ENCODE results near the gene KCNQ5.
A peak's percentile ranks its signal among the peaks of the same experiment; 100 is the strongest.
"Not testable (repeated sequence)": the region's sequence is repeated elsewhere in the genome, so short reads cannot be mapped to it uniquely, and the experiment has no call there.

The KCNQ5 gene

DNA sequence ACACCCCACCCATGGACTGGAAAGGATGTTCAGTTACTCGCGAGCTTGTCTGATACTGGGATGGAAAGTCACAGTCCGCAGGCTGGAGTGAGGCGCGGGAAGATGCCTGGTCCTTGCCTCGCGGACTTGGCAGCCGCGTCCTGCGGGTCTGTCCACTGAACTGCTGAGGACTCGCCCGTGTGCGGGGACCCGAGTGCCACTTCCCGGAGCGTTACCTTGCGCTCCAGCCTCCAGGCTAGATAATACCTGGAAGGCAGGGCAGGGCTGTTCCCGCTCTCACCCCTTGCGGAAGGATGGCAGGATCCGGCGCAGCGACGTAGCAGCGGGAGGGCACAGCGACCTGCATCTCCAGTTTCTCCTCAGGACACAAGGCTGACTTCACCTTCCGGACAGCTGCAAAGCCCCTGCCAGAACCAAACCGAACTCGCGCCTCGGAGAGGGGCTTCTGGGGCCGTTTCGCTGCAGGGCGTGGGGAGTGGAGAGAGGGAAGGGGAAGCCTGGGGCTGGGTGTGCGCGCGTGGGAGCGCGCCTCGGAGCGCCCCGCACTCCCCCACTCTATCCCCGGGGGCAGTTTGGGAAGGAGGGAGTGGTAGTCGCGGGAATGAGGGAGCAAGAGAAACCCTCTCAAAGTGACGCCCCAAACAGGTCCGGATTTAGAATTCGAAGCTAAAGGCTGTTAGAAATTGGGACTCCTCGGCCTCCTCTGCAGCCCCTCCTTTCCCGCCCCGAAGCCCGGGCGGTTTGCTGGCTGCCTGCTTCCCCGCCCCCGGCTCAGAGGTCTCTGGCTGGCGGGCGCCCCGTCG is at the start of gene KCNQ5:
TSS of gene KCNQ5 (plus strand) at position 774 of the 803 bp plus-strand sequence.
- in situ Hi-C loops (cut with HindIII; ENCODE audit: low pct_unique_long_range_greater_than_20kb, low sequenced_read_pairs), result no loop called here
- DNase-seq (ENCODE audit: low read depth in 1 of 2, low spot score in 1 of 2), result peak; percentile 9 to 33

DNA sequence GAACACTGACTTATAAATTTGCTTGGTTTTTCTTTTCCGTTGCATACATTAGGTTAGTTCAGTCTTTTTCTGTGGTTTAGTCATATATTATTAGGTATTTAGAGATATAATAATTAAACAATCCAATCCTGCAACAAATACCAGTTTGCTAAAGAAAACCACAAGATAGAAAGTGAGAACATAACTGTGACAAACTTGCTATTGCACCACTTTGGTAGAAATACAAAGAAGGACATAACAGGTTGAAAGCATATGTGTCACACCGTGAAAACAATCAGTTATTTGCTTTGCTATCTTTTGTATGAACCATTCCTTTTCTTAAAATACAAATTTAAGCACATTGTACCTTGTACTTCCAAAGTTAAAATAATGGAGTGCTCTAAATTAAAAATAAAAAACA is 42.0 kb upstream of the KCNQ5 start:
- in situ Hi-C loops (cut with HindIII; ENCODE audit: low pct_unique_long_range_greater_than_20kb, low sequenced_read_pairs), result no loop called here
- no peak for TF ChIP-seq JUND (IDR thresholded peaks at IDR 0.05; ENCODE audit: low read depth)
- DNase-seq (ENCODE audit: low read depth in 1 of 2, low spot score in 1 of 2), result no peak

More for the DNA sequence above, at the start of gene KCNQ5:
- no peak for TF ChIP-seq JUND (IDR thresholded peaks at IDR 0.05; ENCODE audit: low read depth)

DNA sequence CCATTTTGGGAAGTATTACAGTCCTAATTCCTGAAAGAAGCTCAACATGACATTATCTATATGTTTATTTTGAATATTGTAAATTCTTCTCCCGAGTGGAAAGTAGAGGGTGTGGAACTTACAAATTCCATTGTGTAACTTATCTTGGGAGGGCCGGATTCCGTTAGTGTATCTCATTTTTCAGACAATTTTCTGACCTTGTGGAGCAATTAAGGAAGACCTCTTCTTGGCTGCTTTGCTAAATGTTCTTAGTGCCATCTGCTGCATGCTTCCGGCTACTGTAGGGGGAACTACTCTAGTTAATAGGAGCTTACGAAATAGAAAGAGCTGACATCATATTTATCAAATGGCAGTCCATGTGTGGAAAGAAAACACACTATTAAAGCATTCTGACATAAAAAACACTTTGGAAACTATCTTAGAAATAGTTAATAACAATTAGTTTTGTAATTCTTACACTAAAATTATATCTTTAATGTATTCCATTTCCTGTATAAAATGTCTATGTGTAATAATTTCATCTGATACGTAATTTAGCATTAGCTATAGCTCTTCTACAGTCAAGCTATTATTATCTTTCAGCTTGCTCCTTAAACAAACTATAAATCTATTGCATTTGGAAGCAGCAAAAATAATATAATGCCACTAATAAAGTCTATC is 41.5 kb upstream of the KCNQ5 start:
- peak in 1 of 2 experiments; percentile 61 for DNase-seq (ENCODE audit: low read depth in 1 of 2, low spot score in 1 of 2)
- in situ Hi-C loops (cut with HindIII; ENCODE audit: low pct_unique_long_range_greater_than_20kb, low sequenced_read_pairs), result no loop called here
- no peak for TF ChIP-seq JUND (IDR thresholded peaks at IDR 0.05; ENCODE audit: low read depth)

DNA sequence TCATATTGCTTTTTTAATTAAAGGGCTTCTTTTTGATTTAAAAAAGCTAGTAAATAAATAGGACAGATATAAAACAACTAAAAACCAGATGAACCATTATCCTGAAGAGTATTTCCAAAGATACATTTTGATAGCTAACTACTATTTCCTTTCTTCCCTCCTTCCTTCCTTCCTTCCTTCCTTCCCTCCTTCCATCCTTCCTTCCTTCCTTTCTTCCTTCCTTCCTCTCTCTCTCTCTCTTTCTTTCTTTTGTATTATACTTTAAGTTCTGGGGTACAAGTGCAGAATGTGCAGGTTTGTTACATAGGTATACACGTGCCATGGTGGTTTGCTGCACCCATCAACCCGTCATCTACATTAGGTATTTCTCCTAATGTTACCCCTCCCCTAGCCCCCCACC is 40.9 kb upstream of the KCNQ5 start:
- in situ Hi-C loops (cut with HindIII; ENCODE audit: low pct_unique_long_range_greater_than_20kb, low sequenced_read_pairs); DNase-seq (ENCODE audit: low read depth in 1 of 2, low spot score in 1 of 2): not testable (repeated sequence)

DNA sequence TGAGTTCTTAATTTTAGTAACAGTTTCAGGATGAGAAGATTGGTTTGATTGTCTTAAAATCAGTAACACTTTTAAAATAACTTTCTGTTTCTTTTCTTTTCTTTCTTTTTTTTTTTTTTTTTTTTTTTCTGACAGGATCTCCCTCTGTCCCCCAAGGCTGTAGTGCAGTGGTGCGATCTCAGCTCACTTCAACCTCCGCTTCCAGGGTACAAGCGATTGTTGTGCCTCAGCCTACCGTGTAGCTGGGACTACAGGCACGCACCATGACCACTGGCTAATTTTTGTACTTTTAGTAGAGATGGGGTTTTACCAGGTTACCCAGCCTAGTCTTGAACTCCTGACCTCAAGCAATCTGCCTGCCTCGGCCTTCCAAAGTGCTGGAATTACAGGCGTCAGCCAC is 33.7 kb upstream of the KCNQ5 start:
- no peak for TF ChIP-seq JUND (IDR thresholded peaks at IDR 0.05; ENCODE audit: low read depth)
- DNase-seq (ENCODE audit: low read depth in 1 of 2, low spot score in 1 of 2), result no peak
- in situ Hi-C loops (cut with HindIII; ENCODE audit: low pct_unique_long_range_greater_than_20kb, low sequenced_read_pairs), result no loop called here

DNA sequence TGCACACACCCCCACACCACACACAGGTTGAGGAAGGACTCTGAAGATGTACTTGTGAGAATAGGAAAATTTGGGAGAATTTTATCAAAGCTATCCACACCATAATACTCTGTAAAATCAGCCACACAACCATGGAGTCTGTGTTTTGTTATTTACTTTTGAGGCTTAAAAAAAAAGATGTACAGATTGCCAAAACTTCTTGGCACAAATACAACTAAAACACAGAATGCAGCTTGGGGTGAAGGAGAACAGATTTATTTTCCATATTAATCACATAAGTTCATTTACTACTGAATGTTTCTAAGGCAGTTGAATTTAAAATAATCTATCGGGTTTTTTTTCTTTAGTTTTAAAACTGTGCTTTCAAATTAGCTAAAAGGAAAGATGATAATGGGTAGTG is 32.8 kb upstream of the KCNQ5 start:
- in situ Hi-C loops (cut with HindIII; ENCODE audit: low pct_unique_long_range_greater_than_20kb, low sequenced_read_pairs), result no loop called here

DNA sequence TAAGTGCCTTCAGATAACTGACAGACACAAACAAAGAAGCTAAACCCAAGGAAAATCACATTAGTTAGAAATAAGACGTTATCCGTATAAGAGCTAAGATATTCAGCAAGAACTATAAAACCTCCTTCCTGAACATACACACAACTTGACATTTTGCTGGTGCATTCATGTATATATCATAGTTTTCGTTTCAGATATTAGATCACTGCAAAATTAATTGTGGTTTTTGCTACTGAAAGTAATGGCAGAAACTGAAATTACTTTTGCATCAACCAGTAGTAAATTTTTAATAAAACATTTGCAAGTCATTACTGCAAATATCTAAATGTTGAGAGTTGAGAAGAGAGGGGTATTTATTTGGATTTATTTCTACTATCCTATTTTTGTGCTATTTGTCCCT is 26.1 kb upstream of the KCNQ5 start:
- in situ Hi-C loops (cut with HindIII; ENCODE audit: low pct_unique_long_range_greater_than_20kb, low sequenced_read_pairs), result no loop called here
- DNase-seq (ENCODE audit: low read depth in 1 of 2, low spot score in 1 of 2), result no peak

More for the DNA sequence above, 32.8 kb upstream of the KCNQ5 start:
- DNase-seq (ENCODE audit: low read depth in 1 of 2, low spot score in 1 of 2), result no peak
- TF ChIP-seq JUND (IDR thresholded peaks at IDR 0.05; ENCODE audit: low read depth), result no peak

DNA sequence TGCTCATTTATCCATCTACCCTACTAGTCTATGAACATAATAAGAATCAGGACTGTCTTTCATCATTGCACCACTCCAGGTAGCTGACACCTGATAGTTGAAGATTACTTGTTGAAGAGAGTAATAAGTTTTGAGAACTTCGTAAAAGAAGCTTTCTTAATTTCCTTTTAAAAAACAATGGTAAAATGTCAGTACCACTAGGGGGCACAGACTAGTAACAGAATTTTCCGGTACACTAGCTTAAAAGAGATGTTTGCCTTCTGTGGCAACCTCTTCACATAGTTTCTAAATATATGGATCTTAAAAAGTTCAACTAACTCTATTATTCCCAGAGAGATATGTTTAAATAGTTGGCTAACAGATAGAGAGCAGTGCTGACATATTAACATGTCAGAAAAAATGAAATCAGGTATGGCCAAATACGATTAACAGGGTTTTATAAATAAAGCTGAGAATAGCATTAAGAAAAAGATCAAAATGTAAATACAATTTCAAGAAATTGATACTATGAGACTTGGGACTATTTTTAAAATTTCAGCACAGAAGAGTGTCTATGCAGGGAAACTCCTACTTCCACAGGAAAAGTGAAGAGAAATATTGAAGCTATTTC is 5.4 kb upstream of the KCNQ5 start:
- in situ Hi-C loops (cut with HindIII; ENCODE audit: low pct_unique_long_range_greater_than_20kb, low sequenced_read_pairs), result no loop called here
- DNase-seq (ENCODE audit: low read depth in 1 of 2, low spot score in 1 of 2), result peak; percentile 4 to 42
- no peak for TF ChIP-seq JUND (IDR thresholded peaks at IDR 0.05; ENCODE audit: low read depth)

More for the DNA sequence above, 26.1 kb upstream of the KCNQ5 start:
- no peak for TF ChIP-seq JUND (IDR thresholded peaks at IDR 0.05; ENCODE audit: low read depth)

DNA sequence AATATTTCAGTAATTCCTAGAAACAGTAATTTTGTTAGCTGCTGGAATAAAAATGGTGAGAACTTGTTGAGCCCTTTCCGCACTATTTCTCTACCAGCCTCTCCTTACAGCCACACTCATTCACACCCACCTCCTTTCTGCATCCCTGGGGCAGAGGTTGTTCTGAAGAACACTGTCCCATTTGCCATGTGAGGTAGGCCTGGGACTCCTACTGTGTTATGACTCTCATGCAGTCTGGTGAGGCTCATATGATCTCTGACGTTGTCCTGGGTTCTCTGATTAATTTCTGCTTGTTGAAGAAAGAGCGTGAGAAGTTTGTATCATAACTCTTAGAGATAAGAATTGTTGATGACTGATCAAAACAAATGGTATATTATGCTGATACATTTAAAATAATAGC is 4.1 kb upstream of the KCNQ5 start:
- no peak for DNase-seq (ENCODE audit: low read depth in 1 of 2, low spot score in 1 of 2)
- in situ Hi-C loops (cut with HindIII; ENCODE audit: low pct_unique_long_range_greater_than_20kb, low sequenced_read_pairs), result no loop called here
- TF ChIP-seq JUND (IDR thresholded peaks at IDR 0.05; ENCODE audit: low read depth), result no peak

DNA sequence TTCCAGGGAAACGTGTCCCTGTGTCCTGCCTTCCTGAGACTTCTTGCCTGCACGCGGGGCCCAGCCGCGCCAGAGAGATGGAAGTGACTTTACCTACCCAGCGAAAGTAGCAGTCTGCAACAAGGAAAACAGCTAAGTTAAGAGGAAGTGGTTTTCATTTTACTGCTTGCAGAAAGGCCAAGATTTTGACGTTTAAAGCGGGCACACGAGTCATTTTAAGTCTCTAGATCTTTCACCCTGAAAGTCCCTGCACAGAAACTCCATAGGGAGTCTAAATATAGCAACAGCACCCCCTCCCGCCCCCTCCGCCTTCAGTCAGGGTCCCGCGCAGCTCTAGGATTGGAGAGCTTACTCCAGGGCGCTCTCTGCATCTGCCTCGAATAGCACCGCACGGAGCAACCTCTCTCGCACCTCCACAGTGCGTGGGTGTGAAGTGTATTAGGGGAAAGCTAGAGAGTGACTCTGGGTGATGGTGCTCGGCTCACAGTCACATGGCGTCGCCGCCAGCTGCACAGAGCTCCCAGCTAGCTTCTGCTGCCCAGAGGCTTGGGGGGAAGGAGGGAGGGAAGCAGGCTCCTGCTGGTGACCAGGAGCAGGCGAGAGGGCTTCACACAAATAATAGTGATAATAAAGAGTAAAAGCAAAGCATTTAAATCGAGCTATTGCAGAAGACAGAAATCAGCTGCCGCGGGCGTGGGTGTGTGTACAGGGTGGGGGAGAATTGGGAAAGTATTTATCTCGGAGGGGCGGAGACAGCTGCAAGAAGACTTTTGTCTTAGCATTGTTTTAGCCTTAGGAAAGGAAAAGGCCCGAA is 1.8 kb upstream of the KCNQ5 start:
- TF ChIP-seq JUND (IDR thresholded peaks at IDR 0.05; ENCODE audit: low read depth), result no peak
- in situ Hi-C loops (cut with HindIII; ENCODE audit: low pct_unique_long_range_greater_than_20kb, low sequenced_read_pairs), result no loop called here
- no peak for DNase-seq (ENCODE audit: low read depth in 1 of 2, low spot score in 1 of 2)

DNA sequence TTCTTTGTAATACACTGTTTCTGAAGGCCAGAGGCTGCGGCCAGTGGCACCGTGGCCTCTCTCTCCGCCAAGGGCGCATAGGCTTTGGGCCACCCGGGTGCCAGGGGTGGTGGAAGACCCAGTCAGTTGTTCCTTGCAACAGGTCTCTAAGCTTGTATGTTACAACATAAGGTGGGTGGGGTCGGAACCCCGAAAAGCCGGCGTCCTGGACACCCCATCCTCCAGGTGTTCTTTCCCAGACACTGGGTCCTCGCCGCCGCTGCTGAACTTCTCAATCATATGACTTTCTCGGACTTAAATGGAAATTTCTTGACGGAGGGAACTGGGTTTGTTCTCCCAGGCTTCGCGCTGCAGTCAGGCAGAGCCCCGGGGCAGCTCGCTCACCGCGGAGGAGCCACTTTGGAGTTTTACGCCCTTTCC is 983 bp upstream of the KCNQ5 start:
- no peak for TF ChIP-seq JUND (IDR thresholded peaks at IDR 0.05; ENCODE audit: low read depth)
- in situ Hi-C loops (cut with HindIII; ENCODE audit: low pct_unique_long_range_greater_than_20kb, low sequenced_read_pairs), result no loop called here
- DNase-seq (ENCODE audit: low read depth in 1 of 2, low spot score in 1 of 2), result no peak
